K562 (cell line): ENCODE data around the gene NR2F2. TPM values are rescaled to one million over a fixed set of nuclear protein-coding genes. Genes with fewer than 3 reads are reported as not detected.

Experiments
- ATF4 ChIP-seq: fragments of 450-650 bp; formaldehyde crosslinking; IDR thresholded peaks from 2 replicates; pipeline ENCODE4 v1.4.0; 2022; ENCODE audit warnings: mild to moderate bottlenecking, moderate library complexity
- ATF6 ChIP-seq: sonication (generic); formaldehyde crosslinking; IDR thresholded peaks from 2 replicates; pipeline ENCODE4 v1.4.0; 2020; ENCODE audit warnings: mild to moderate bottlenecking, missing genetic modification reagents
- BCLAF1 ChIP-seq, 2 experiments: fragments of 450-650 bp in 1 of 2; IDR thresholded peaks; 2 replicates each; pipeline ENCODE4 v1.6.1; 2011 to 2017; ENCODE audit warnings: low read depth in 2 of 2, antibody characterized with exemption in 1 of 2, borderline replicate concordance in 1 of 2, low read length in 1 of 2, mild to moderate bottlenecking in 1 of 2, mixed read lengths in 1 of 2; ENCODE audit not compliant: control insufficient read depth in 1 of 2
- CBX8 ChIP-seq: fragments of 200-600 bp; sonication (generic); IDR thresholded peaks from 2 replicates; pipeline ENCODE4 v1.6.1; 2012; ENCODE audit warnings: borderline replicate concordance, mixed run types, low read depth, mild to moderate bottlenecking, moderate library complexity, mixed read lengths, low read length, control low read depth, inconsistent platforms; ENCODE audit not compliant: poor library complexity, severe bottlenecking; ENCODE audit errors: extremely low read depth
- CLOCK ChIP-seq: fragments of 250-450 bp; sonication (Bioruptor Pico); IDR thresholded peaks from 2 replicates; pipeline ENCODE4 v1.4.0; 2020; ENCODE audit warnings: mild to moderate bottlenecking, moderate library complexity, borderline replicate concordance
- RCOR1 ChIP-seq, 2 experiments: IDR thresholded peaks; 2 replicates each; pipeline ENCODE4 v1.6.1; 2012; ENCODE audit warnings: low read depth in 2 of 2, low read length in 2 of 2, borderline replicate concordance in 1 of 2, improper control_type of control experiment in 1 of 2
- SREBF1 ChIP-seq: fragments of 150-350 bp; IDR thresholded peaks from 2 replicates; pipeline ENCODE4 v1.6.1; 2014; ENCODE audit warnings: antibody characterized with exemption, low read depth, low read length, borderline replicate concordance
- SREBF2 ChIP-seq: sonication (generic); formaldehyde crosslinking; IDR thresholded peaks from 2 replicates; pipeline ENCODE4 v1.4.0; 2020; ENCODE audit warnings: mild to moderate bottlenecking, missing genetic modification reagents
- SRSF9 ChIP-seq: fragments of 200-400 bp; formaldehyde crosslinking; IDR thresholded peaks from 2 replicates; pipeline ENCODE4 v1.6.1; 2017; ENCODE audit warnings: low read depth, low read length, borderline replicate concordance
- STAT5A ChIP-seq: IDR thresholded peaks from 2 replicates; pipeline ENCODE4 v1.6.1; 2012; ENCODE audit warnings: low read length, inconsistent platforms, borderline replicate concordance
- TAF15 ChIP-seq: fragments of 200-400 bp; formaldehyde crosslinking; IDR thresholded peaks from 2 replicates; pipeline ENCODE4 v1.6.1; 2017; ENCODE audit warnings: mild to moderate bottlenecking, low read depth, low read length, moderate library complexity
- TCFL5 ChIP-seq: fragments of 250-450 bp; sonication (Bioruptor Pico); conservative IDR thresholded peaks from 2 replicates; pipeline ENCODE4 v1.6.1; 2021; ENCODE audit warnings: mild to moderate bottlenecking, moderate library complexity, matching md5 sums
- ZBTB43 ChIP-seq: sonication (generic); formaldehyde crosslinking; IDR thresholded peaks from 2 replicates; pipeline ENCODE4 v1.8.0; 2023; ENCODE audit warnings: mild to moderate bottlenecking, missing genetic modification reagents
- polyA plus RNA-seq, 8 experiments: library from polyadenylated mRNA; depleted of rRNA in 4 of 8; stranded (reverse) in 5 of 8; unstranded in 3 of 8; fragments of >200 nt; fragmentation: Nextera tagmentation in 2 of 8; fragmentation: Illumina TruSeq in 1 of 8; extraction: Ambion mirVana in 2 of 8; extraction: Trizol in 1 of 8; gene quantifications; 2 replicates each; pipeline versions ENCODE4 v1.2.1 to v1.2.3, GENCODE V29; 2011 to 2014; ENCODE audit warnings: inconsistent platforms in 1 of 8, missing spikeins in 1 of 8
- total RNA-seq, 7 experiments: library from RNA; depleted of rRNA in 6 of 7; stranded (reverse); fragments of >200 nt in 6 of 7; fragmentation: Illumina TruSeq in 2 of 7; extraction: Trizol in 2 of 7; gene quantifications; 2 replicates each; pipeline versions ENCODE4 v1.2.1 to v1.2.3, GENCODE V29; 2011 to 2021; ENCODE audit warnings: low replicate concordance in 1 of 7

The NR2F2 gene
- total and polyA plus RNA-seq, 9 of the 15 experiments (the other 6 are each of a cell fraction or from before 2014, with no cell fraction given): 6.0 to 51.8 (median 11.1) TPM

- TF ChIP-seq ATF6 (no peak), STAT5A (no peak), ATF4 (CRISPR knock-in tag) (no peak), TCFL5 (CRISPR knock-in tag) (no peak), CBX8 (no peak), TAF15 (no peak), SREBF2 (no peak), ZBTB43 (CRISPR knock-in tag) (0 out of 2 replicates have a peak, but pooled peaks have one; percentile 40), BCLAF1 (IDR thresholded peaks at IDR 0.05; ENCODE audit: borderline replicate concordance in 1 of 2, control insufficient read depth in 1 of 2, low read depth in 2 of 2, low read length in 1 of 2) (0 out of 4 replicates have a peak, but pooled peaks of 1 of the 2 experiments have one; percentile 15), RCOR1 (IDR thresholded peaks at IDR 0.05; ENCODE audit: borderline replicate concordance in 1 of 2, low read depth in 2 of 2, low read length in 2 of 2) (peak in 1 of 2 experiments; percentile 52; a peak in 2 of 4 replicates), SRSF9 (no peak), CLOCK (CRISPR knock-in tag) (no peak), SREBF1 (no peak)
Measured at GRCh38 chr15:96356494-96357455, 26.3 kb downstream of the NR2F2 start (continued).
